M059J (cell line): Measurements from ENCODE around the gene SLC35F1. TPM values are rescaled to one million over a fixed set of nuclear protein-coding genes. Genes with fewer than 3 reads are reported as not detected.
A peak's percentile ranks its signal among the peaks of the same experiment; 100 is the strongest.
"Not testable (repeated sequence)": the region's sequence is repeated elsewhere in the genome, so short reads cannot be mapped to it uniquely, and the experiment has no call there.

Experiments used
- DNase-seq: peaks from one replicate; pipeline ENCODE4 v3.0.0-alpha.2; 2012; ENCODE audit warnings: low read depth
- total RNA-seq: library from RNA; depleted of rRNA; stranded (reverse); fragments of >200 nt; shearing (Covaris generic); gene quantifications from 2 replicates; pipeline ENCODE4 v1.2.3, GENCODE V29; 2014

SLC35F1 gene
- total RNA-seq, 1 experiment from 2014 or later: 0.02 TPM

DNA sequence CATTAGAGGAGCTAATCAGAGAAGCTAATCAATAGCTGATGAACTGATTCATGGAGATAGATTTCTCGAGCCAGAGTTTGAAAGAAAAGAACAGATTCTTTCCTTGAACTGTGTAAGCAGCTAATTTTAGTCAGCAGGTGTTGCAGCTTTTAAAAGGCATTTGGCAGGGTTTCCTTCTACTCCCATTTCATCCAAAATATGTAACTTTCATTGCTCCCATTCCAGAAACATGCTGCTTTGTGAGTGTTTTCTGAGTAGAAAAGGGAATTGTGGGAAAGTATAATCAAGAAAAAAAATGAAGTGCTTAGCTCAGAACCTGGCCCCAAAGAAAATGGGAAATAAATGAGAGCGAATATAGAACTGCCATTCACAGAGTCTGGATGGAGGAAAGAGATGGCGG lies 20.8 kb downstream of the SLC35F1 start:
- DNase-seq: no peak

- no peak for DNase-seq
Observed at GRCh38 chr6:117928833-117929232, 21.8 kb downstream of the SLC35F1 start.

DNA sequence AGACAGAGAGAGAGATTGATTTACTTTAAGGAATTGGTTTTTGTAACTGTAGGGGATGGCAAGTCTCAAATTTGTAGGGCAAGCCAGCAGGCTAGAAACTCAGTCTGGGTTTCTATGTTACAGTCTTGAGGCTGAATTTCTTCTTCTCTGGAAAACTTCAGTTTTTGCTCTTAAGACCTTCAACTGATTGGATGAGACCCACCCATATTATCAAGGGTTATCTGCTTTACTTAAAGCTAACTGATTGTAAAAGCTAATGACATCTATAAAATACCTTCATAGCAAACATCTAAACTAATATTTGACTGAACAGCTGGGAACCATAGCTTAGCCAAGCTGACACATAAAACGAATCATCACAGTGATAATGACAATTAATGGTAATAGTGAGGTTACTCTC lies 22.4 kb downstream of the SLC35F1 start:
- no peak for DNase-seq

GRCh38 chr6:117930645-117931044 lies 23.6 kb downstream of the SLC35F1 start:
- DNase-seq: no peak

DNA sequence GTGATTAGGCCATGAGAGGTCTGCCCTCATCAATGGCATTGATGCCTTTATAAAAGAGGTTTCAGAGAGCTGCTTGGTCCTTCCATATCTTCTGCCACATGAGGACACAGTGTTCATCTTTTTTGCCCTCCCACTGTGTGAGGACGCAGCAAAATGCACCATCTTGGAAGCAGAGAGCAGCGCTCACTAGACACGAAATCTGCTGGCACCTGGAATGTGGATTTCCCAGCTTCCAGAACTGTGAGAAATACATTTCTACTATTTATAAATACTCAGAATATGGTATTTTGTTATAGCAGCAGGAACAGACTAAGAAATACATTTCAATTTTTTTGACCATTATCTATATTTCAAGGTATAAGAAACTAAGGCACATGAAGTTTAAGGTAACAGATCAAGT lies 24.9 kb downstream of the SLC35F1 start:
- no peak for DNase-seq

DNA sequence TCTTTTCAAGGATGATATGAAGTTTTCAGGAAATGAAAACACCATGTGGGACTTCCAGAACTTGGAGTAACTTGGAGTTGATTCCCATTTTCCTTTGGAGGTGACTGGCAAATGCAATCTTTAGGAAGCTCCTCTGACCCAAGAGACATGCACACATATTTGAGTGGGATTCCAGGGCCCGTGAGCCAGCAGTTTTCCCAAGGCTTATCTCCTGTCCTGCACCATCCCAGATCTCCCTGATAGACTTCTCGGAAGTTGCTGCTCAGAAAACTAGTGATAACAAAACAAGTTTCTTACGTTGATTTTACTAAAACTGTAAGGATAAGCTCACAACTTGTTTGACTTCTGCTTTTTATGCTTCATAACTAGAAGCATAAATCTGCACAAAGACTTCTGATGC lies 25.6 kb downstream of the SLC35F1 start:
- DNase-seq: no peak

GRCh38 chr6:117933471-117933870 lies 26.4 kb downstream of the SLC35F1 start:
- DNase-seq: no peak

DNA sequence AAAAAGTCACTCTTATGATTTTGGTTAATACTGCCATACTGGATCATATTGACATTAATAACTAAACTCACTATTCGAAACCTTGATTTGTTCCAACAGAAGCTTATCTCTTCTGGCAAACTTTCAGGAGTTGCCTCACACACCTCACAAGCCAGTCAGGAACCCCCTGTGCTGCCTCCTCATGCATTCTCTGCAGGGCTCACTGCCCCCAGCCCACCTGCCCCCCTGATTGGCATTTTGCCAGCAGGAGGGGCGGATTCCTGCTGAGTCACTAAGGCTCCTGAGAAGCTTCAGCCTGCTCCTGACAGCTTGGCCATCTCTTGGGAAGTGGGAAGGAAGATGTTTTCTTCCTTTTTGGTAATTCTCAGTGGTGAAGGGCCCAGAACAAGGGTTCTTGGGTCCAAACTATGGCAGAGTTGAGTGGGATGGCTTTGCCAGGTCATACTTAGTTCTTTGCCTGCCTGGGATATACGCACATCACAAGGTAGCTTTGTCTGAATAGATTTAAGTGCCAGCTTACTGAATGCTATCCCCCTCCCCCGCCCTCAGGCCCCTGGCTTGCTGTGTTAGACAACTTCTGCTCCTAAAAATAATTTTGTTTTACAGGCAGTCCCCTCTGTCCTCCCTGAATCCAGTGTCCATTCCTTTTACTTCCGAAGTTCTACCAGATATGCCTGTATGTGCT lies 31.4 kb downstream of the SLC35F1 start:
- DNase-seq: no peak

DNA sequence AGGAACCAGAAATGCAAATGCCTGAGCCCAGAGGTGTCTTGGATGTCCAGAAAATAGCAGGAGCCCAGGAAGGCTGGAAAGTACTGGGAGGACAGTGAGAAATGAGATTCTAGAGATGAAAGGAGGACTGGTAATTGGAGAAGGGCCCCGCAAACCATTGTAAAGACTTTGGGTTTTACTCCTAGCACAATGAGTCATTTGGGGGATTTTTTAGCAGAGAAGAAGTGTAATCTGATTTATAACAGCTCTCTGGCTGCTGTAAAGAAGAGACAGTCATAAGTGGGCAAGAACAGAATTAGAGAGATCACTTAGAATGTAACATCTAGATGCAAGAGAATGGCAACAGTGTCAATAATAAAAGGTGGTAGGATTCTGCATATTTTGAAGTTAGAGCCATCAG lies 40.2 kb downstream of the SLC35F1 start:
- DNase-seq: no peak

- DNase-seq: no peak
Observed at GRCh38 chr6:117951783-117952182, 44.7 kb downstream of the SLC35F1 start.

GRCh38 chr6:117955684-117956256 lies 48.7 kb downstream of the SLC35F1 start:
- DNase-seq: no peak

DNA sequence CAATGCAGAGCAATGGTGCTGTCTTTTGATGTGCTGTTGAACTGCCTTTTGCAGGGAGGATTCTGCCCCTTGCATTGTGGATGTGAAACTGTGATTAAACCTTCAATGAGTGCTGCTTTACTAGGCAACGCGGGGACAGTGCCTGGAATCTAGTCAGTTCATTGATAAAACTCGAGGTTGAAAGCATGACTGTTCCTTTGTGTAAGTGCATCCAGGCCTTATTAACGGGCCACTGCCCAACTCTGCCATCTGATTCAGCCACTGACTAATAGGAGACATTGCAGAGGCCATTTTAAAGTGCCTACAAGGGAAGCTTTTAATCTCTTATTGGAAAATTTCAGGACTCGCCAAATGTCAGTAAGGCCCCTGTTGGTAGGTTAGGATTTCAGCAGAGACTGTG lies 49.3 kb downstream of the SLC35F1 start:
- peak; percentile 18 for DNase-seq

GRCh38 chr6:117958536-117958935 lies 51.5 kb downstream of the SLC35F1 start:
- DNase-seq: no peak

DNA sequence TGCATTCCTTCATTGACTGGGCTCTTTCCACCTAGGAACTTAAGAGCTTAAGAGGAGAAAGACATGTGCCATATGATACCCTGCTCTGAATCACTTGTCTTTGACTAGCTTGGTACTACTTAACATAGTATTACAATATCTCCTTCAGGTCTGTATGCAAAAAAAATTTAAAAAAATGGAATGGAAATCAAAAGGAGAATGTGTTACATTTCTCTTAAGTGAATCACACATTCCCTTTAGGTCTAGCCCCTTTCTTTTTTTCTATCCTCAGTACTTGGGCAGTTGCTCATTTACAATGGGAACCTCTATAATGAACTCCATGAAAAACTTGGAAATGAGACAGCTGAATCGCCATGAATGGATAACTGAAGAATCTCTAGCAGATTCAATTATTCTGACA lies 53.8 kb downstream of the SLC35F1 start:
- no peak for DNase-seq

- no peak for DNase-seq
Observed at GRCh38 chr6:117961301-117961700, 54.2 kb downstream of the SLC35F1 start.

DNA sequence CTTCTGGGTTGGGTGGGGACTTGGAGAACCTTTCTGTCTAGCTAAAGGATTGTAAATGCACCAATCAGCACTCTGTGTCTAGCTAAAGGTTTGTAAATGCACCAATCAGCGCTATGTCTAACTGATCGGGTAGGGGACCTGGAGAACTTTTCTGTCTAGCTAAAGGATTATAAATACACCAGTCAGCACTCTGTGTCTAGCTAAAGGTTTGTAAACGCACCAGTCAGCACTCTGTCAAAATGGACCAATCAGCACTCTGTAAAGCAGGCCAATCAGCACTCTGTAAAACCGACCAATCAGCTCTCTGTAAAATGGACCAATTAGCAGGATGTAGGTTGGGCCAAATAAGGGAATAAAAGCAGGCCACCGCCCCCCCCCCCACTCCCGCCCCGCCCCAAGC lies 58.7 kb downstream of the SLC35F1 start:
- not testable (repeated sequence) for DNase-seq

DNA sequence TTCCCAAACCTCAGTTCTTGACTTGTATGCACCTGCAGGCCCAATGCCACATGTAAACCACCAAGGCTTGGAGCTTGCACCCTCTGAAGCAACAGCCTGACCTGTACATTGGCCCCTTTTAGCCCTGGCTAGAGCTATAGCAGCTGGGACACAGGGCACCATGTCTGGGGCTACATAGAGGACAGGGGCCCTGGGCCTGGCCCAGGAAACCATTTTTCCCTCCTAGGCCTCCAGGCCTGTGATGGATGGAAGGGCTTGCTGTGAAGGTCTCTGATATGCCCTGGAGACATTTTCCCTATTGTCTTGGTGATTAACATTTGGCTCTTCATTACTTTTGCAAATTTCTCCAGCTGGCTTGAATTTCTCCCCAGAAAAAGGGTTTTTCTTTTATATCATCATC lies 64.6 kb downstream of the SLC35F1 start:
- DNase-seq: no peak

DNA sequence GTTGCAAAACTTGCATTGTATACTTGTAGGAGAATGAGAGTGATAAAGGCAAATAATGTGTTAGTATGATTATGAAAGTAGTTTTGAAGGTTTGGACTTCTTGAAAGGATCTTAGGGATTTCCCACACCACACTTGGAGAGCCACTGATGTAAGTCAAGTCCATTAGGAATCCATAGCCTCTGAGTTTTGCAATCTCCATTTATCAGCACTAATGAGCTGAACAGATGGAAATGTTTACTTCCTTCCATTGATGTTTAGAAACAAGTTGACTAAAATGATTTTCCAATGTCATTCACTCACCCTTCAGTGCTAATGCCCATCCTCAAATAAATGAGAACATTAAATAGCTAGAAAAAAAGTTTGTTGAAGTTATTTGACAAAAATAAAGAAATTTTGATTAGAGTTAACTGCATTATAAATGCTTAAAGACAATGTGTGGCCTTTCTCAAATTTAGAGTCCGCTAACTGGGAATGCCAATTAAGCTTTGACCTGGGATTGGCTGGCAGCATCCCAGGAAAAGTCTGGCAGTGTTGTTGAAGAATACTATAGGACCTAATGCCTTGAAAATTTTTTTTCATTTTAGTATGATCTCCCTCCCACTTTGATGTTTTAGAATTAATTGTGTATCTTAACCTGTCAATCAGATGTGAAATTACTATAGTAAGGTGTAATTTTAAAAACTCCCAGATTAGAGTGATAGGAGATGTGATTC lies 68.0 kb downstream of the SLC35F1 start:
- no peak for DNase-seq

DNA sequence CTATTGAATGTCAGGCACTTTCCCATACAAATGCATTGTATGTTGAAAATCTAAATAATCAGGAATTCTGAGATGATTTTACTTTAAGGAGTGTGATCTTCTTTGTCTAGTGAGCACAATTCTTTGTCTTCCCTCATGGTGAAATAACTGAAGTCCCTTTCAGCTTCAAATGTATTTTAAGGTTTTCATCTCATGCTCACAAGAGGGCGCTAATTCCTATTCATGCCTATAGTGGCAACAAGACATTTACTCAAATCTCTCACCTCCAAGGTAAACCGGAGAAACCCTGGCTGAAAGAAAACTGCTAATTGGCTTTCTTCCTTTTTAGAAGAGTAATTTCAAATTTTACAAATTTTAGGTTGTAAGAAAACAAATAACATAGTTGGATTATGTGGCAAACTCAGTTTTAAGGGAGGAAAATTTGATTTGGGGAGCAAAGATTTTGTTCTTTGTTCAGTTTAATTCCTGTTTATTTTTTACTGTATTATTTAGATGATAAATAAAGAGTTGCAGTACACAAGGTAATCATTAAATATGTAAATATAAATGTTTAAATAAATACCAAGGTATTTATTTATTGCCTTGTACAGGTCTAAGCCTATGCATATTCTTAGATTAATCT lies 69.1 kb downstream of the SLC35F1 start:
- DNase-seq: peak; percentile 29

DNA sequence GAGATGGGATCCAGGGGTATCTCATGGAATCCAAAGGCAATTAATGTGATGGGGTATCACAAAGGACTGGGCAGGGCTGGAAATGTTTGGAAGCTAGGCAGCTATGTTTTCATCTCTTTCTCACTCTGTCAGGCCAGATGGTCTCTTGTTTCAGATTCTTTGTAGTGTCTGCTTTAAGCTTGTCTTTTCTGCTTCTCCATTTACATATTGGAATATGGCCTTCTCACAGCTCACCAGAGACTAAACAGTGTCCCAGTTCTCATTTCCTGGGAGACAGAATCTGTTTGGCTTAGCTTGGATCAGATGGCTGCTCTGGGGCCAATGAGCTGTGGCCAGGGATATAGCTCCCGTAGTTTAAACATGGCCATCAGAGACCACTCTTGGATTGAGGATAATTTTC lies 78.9 kb downstream of the SLC35F1 start:
- no peak for DNase-seq

DNA sequence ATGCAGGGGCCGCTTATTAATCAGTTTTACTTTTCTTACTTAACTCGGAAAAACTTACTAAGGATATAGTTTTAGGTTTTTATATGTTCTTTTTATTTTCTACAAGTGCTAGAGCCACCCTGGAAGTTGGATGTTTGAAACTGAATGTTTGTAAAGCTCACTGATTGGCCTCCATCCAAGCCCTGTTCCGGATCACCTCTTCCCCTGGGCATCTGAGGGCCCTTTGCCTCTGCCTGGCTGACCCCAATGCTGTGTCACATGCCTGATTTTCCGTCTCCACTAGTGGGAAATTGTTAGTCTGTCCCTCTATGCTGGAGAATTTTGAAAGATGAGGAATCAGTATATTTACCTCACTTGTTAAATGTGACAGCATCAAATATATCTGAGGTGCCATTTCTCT lies 79.3 kb downstream of the SLC35F1 start:
- DNase-seq: no peak

- DNase-seq: no peak
Observed at GRCh38 chr6:117989086-117989485, 82.0 kb downstream of the SLC35F1 start.

- DNase-seq: no peak
Observed at GRCh38 chr6:117990151-117990550, 83.1 kb downstream of the SLC35F1 start.
